Gastrocnemius medialis (tissue), 4 donors: Measurements from ENCODE around the gene PRIMA1.

ENCODE experiments used
- CTCF ChIP-seq, 5 experiments: fragments of 450-650 bp in 3 of 5; fragments of 200-600 bp in 2 of 5; sonication (generic) in 2 of 5; IDR thresholded peaks in 4 of 5; conservative IDR thresholded peaks in 1 of 5; 1 replicate in 4 of 5; 2 replicates in 1 of 5; pipeline ENCODE4 v1.5.1; 2016 to 2019; ENCODE audit warnings: antibody characterized with exemption in 5 of 5, mild to moderate bottlenecking in 3 of 5, moderate library complexity in 3 of 5
- POLR2A ChIP-seq, 2 donors: fragments of 450-650 bp; IDR thresholded peaks; one replicate each; pipeline ENCODE4 v1.6.1; 2017; ENCODE audit warnings: antibody characterized with exemption in 2 of 2, mild to moderate bottlenecking in 2 of 2, moderate library complexity in 2 of 2

GRCh38 chr14:93700928-93701327 is 87.4 kb downstream of the PRIMA1 start:
- TF ChIP-seq CTCF (IDR thresholded peaks at IDR 0.05 in 4 of 5, conservative IDR thresholded peaks at IDR 0.05 in 1 of 5) (no peak), POLR2A (IDR thresholded peaks at IDR 0.05) (no peak)
